ENCODE data around the gene BAK1. TPM values are rescaled to one million over a fixed set of nuclear protein-coding genes. Genes with fewer than 3 reads are reported as not detected.

BAK1 gene
- total RNA-seq, 4 donors from 2014 or later: 52.2 to 134 (median 59.5) TPM

- no peaks in the 10 kb centered on the region for H3K9me3 ChIP-seq
- no peaks in the 10 kb centered on the region for H3K36me3 ChIP-seq
- intact Hi-C loops (cut with DNase I; ENCODE audit: low total_unique reads): no loop called here
- H3K27me3 ChIP-seq: peaks cover 7% of the 10 kb centered on the region
- TF ChIP-seq CTCF (IDR thresholded peaks at IDR 0.05) (no peak), EP300 (IDR thresholded peaks at IDR 0.05; ENCODE audit: low read depth) (no peak), POLR2A (IDR thresholded peaks at IDR 0.05) (peak; percentile 35)
- peak overlapping the region; percentile 64 to 91 (median 76) for H3K4me3 ChIP-seq
- peak overlapping the region; percentile 91 to 98 (median 96) for H3K27ac ChIP-seq
- WGBS, 2 donors (ENCODE audit: low coverage in 1 of 2): 0 to 1% methylated on average over 5 to 29 of the region's 29 CpGs
- H3K4me1 ChIP-seq: peaks cover 5 to 49% (median 47%) of the 10 kb centered on the region in 4 donors
- DNase-seq: peak; percentile 63
- in situ Hi-C loops (cut with MboI; ENCODE audit: low pct_ligation_motif_present in 1 of 4, low pct_unique_long_range_greater_than_20kb in 1 of 4, low sequenced_read_pairs in 3 of 4): no loop called here
Observed at GRCh38 chr6:33620158-33620855, 40.2 kb upstream of the BAK1 start.

- 44% methylated on average over 5 of the region's 5 CpGs; no CpG with 5 or more reads in 1 of the 2 donors for WGBS, 2 donors (ENCODE audit: low coverage in 1 of 2)
- H3K4me3 ChIP-seq: no peak overlapping the region
Observed at GRCh38 chr6:33619166-33619840, 39.2 kb upstream of the BAK1 start.

GRCh38 chr6:33616913-33617312, 36.8 kb upstream of the BAK1 start:
- 91% methylated on average over 4 of the region's 4 CpGs; no CpG with 5 or more reads in 1 of the 2 donors for WGBS, 2 donors (ENCODE audit: low coverage in 1 of 2)
- H3K4me1 ChIP-seq: peaks cover 5 to 19% (median 16%) of the 10 kb centered on the region in 4 donors
- H3K36me3 ChIP-seq: no peaks in the 10 kb centered on the region
- no peaks in the 10 kb centered on the region for H3K9me3 ChIP-seq
- H3K27me3 ChIP-seq: peaks cover 7% of the 10 kb centered on the region
- H3K4me3 ChIP-seq: no peak overlapping the region
- intact Hi-C loops (cut with DNase I; ENCODE audit: low total_unique reads): no loop called here
- H3K27ac ChIP-seq: no peak overlapping the region
- DNase-seq: no peak
- in situ Hi-C loops (cut with MboI; ENCODE audit: low pct_ligation_motif_present in 1 of 4, low pct_unique_long_range_greater_than_20kb in 1 of 4, low sequenced_read_pairs in 3 of 4): no loop called here
- TF ChIP-seq EP300 (IDR thresholded peaks at IDR 0.05; ENCODE audit: low read depth): no peak
- no peak for TF ChIP-seq CTCF (IDR thresholded peaks at IDR 0.05)

More at GRCh38 chr6:33619166-33619840, 39.2 kb upstream of the BAK1 start:
- TF ChIP-seq POLR2AphosphoS5 (IDR thresholded peaks at IDR 0.05): no peak
- TF ChIP-seq CTCF (IDR thresholded peaks at IDR 0.05): peak in 3 of 5 experiments; percentile 10 to 60 (median 58)
- TF ChIP-seq EP300 (IDR thresholded peaks at IDR 0.05; ENCODE audit: low read depth): no peak
- no peak for TF ChIP-seq POLR2A (IDR thresholded peaks at IDR 0.05)
- no peak for DNase-seq
- intact Hi-C loops (cut with DNase I; ENCODE audit: low total_unique reads): no loop called here
- Histone ChIP-seq H3K27ac (peak overlapping the region; percentile 91 to 98 (median 96)), H3K27me3 (peaks cover 7% of the 10 kb centered on the region), H3K4me1 (peaks cover 5 to 39% (median 37%) of the 10 kb centered on the region in 4 donors), H3K9me3 (no peaks in the 10 kb centered on the region), H3K36me3 (no peaks in the 10 kb centered on the region)
- in situ Hi-C loops (cut with MboI; ENCODE audit: low pct_ligation_motif_present in 1 of 4, low pct_unique_long_range_greater_than_20kb in 1 of 4, low sequenced_read_pairs in 3 of 4): no loop called here

DNA sequence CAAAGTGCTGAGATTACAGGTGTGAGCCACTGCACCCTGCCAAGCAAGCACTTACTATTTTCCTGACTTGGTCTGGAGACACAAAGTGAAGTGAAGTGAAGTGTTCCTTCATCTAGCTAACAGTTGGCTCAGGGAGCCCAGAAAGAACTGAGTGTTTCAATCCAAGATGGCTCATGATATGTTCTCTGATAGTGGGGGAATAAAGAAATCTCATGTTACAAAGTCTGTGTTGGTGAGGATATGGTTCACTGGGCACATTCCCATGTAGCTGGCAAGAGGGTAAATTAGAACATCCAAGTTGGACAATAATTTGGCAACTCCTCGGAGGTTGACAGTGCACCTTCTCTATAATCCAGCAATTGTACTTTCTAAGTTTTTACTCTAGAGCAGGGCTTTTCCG, 36.0 kb upstream of the BAK1 start:
- H3K27ac ChIP-seq: no peak overlapping the region
- H3K4me1 ChIP-seq: peaks cover 5 to 26% (median 17%) of the 10 kb centered on the region in 4 donors
- intact Hi-C loops (cut with DNase I; ENCODE audit: low total_unique reads): no loop called here
- in situ Hi-C loops (cut with MboI; ENCODE audit: low pct_ligation_motif_present in 1 of 4, low pct_unique_long_range_greater_than_20kb in 1 of 4, low sequenced_read_pairs in 3 of 4): no loop called here
- H3K36me3 ChIP-seq: no peaks in the 10 kb centered on the region
- no peak for DNase-seq
- H3K27me3 ChIP-seq: no peaks in the 10 kb centered on the region
- H3K9me3 ChIP-seq: no peaks in the 10 kb centered on the region
- H3K4me3 ChIP-seq: no peak overlapping the region
- WGBS, 2 donors (ENCODE audit: low coverage in 1 of 2): 96% methylated on average over 2 of the region's 2 CpGs; no CpG with 5 or more reads in 1 of the 2 donors
- no peak for TF ChIP-seq CTCF (IDR thresholded peaks at IDR 0.05)

All from transverse colon (tissue), 4 donors.